OCI-M1 (cell line): ENCODE measurements around the gene DNASE1.

ENCODE experiments used
- DNase-seq: peaks from one replicate; lab custom pipeline; 2025; lab: John Stamatoyannopoulos, UW

Gene DNASE1

DNA sequence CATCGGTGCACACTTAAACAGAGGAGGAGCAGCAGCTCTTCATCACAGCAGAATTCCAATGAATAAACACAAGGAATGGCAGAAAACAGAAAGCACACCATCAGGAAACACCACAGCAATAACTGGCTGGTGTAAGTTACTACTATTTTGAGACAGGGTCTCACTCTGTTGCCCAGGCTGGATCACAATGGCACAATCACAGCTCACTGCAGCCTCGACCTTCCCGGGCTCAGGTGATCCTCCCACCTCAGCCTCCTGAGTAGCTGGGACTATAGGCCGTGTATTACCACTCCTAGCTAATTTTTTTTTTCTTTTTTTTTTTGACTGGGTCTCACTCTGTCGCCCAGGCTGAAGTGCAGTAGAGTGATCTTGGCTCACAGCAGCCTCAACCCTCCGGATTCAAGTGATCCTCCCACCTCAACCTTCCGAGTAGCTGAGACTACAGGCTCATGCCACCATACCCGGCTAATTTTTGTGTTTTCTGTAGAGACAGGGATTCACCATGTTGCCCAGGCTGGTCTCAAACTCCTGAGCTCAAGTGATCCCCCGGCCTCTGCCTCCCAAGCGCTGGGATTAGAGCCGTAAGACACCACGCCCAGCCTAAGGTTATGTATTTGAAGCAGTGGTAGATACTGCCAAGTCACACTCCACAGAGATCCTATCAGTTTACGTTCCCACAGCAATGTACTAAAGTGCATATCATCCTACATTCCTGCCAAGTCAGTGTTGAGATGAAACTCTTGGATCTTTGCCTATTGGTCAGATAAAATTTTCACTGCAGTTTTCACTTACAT lies 42.1 kb downstream of the DNASE1 start:
- DNase-seq, result peak; percentile 75

DNA sequence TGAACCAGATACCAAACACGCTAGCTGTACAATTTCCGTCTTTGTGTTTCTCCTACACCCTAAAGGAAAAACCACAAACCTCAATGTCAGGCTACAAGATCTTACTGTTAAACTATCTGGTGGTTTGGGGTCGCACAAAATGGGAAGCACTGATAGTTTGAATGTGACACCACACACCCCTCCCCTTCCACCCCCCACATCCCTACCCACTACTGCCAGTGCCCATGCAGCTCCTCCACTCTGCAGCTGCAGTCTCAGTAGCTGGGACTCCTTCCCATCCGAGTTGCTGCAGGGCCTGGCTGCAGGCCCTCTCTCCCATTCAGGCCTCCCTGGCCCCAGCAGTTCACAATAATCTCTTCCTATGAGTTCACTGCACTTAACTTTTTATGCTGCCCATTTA lies 44.5 kb downstream of the DNASE1 start:
- peak; percentile 85 for DNase-seq

DNA sequence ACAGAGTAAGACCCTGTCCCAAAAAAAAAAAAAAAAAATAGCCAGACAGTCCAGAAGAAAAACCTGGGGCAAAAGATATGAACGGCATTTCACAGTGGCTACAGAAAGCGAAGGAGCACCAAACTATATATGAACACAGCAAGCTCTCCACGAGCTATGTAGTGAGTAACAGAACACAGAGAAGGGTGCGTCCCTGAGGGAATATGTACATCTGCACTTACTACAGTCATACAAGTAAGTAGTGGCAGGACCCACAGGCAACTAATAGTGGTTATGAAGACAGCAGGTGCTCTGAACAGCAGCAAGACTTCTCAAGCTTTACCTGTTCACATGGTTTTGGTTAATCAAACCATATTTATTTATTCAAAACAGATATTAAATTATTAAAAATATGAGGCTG lies 47.0 kb downstream of the DNASE1 start:
- no peak for DNase-seq

DNA sequence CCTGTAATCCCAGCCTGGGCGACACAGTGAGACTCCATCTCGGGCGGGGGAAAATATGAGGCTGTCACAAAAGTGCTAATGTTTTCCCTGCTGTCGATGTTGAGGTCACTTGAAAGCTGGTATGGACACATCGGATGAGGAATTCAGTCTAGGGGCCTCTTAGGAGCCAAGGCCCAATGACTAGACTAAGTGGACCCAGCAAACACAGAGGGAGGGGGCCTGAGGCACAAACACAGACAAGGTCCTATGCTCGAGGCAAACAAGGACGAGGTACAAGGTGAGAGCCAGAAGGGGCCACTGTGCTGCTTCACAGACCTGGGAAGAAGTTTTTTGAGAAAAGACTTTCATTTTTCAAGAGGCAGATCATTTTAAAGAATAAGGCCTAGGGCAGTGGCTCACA lies 47.6 kb downstream of the DNASE1 start:
- no peak for DNase-seq

DNA sequence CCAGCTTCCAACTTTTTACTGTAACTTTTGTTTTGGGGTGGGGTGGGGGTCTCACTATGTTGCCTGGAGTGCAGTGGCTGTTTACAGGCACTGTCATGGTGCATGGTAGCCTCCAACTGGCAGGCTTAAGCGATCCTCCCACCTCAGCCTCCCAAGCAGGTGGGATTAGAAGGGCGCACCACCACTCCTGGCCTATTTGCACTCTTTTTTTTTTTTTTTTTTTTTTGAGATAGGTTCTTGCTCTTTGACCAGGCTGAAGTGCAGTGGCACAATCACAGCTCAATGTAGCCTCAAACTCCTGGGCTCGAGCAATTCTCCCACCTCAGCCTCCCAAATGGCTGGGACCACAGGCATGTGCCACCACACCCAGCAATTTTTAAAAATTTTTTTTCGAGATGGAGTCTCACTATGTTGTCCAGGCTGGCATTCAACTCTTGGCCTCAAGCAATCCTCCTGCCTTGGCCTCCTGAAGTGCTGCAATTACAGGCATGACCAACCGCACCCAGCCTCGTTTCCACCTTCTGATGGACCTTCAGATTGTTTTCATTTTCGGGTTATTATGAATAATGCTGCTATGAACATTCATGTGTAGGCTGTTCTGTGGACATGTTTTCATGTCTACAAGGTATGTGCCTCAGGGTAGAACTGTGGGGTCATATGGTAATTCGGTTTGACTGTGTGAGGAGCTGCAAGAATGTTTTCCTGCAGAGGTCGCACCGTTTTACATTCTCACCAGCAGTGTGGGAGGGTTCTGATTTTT lies 51.9 kb downstream of the DNASE1 start:
- no peak for DNase-seq
